ENCODE data around the gene OPCML. TPM values are rescaled to one million over a fixed set of nuclear protein-coding genes. Genes with fewer than 3 reads are reported as not detected.

Gene OPCML
- total RNA-seq, result not detected

DNA sequence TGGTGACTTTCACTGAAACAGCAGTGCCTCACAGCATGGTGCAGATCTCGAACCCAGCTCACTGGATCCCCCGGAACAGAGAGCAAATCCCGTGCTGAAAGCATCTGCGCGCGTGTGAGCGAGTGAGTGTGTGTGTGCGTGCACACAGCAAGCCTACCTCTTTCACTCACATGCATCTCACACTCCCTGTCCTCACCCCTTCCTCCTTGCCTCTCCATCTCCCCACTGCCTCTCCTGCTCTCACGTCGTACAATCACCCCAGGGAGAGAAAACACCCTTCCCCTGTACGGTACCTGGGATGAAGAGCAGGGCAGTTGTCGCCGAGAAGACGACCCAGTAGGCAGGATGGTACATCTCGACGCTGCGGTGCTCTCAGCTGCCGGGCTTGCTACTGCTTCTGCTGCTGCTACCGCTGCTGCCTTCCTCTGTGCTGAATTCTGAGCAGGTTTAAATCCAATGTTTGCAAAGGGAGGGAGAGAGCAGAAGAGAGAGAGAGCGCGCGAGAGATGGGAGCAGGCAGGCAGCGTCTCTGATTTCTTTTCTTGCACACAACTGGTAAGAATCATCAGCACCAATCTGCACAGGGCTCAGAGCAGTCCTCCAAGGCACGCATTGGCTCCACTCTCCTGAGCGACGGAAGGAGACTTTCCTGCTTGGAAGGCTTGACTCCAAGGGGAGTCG, at the start of gene OPCML:
TSS of gene OPCML (minus strand) at position 531 of the 681 bp plus-strand sequence.
- no peak for DNase-seq
- no peaks in the 10 kb centered on the region for H3K4me1 Mint-ChIP-seq (ENCODE audit: low read depth)
- peaks cover 40% of the 10 kb centered on the region for H3K27me3 Mint-ChIP-seq (ENCODE audit: low read depth)
- no peak for ATAC-seq
- no peaks in the 10 kb centered on the region for H3K36me3 Mint-ChIP-seq (ENCODE audit: insufficient read depth)
- no peak within 1 kb of the TSS for H3K4me3 Mint-ChIP-seq
- no peaks in the 10 kb centered on the region for H3K9me3 Mint-ChIP-seq

GRCh38 chr11:133581091-133581490, 48.8 kb upstream of the OPCML start:
- Mint-ChIP-seq H3K4me3 (no peak overlapping the region), H3K27me3 (ENCODE audit: low read depth) (peaks cover 2% of the 10 kb centered on the region), H3K9me3 (peaks cover 11% of the 10 kb centered on the region), H3K4me1 (ENCODE audit: low read depth) (no peaks in the 10 kb centered on the region), H3K36me3 (ENCODE audit: insufficient read depth) (no peaks in the 10 kb centered on the region)
- ATAC-seq, result no peak
- no peak for DNase-seq

- no peak for ATAC-seq
- peaks cover 3% of the 10 kb centered on the region for H3K9me3 Mint-ChIP-seq
- no peak overlapping the region for H3K4me3 Mint-ChIP-seq
- no peak for DNase-seq
- H3K27me3 Mint-ChIP-seq (ENCODE audit: low read depth), result peaks cover 3% of the 10 kb centered on the region
- H3K4me1 Mint-ChIP-seq (ENCODE audit: low read depth), result no peaks in the 10 kb centered on the region
- H3K36me3 Mint-ChIP-seq (ENCODE audit: insufficient read depth), result no peaks in the 10 kb centered on the region
These were observed 47.1 kb upstream of the OPCML start for GRCh38 chr11:133579165-133580031.

DNA sequence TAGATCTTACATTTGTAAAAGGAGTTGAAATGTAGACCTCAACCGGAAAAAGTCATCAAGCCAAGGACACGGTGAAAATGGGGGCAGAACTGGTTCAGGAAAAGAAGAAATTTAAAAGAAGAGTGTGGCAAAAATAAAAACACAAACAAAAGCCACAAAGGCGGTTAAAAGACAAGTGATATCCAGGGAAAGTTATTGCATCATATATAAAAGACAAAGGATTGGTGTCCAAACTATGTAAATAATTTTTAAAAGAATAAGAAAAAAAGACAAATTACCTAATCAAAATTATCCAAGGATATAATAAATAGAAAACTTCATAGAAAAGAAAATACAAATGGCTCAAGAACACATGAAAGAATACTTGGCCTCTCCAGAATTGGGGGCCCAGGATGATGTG, 45.1 kb upstream of the OPCML start:
- Mint-ChIP-seq H3K4me1 (ENCODE audit: low read depth) (no peaks in the 10 kb centered on the region), H3K9me3 (peaks cover 3% of the 10 kb centered on the region), H3K27me3 (ENCODE audit: low read depth) (peaks cover 5% of the 10 kb centered on the region), H3K4me3 (no peak overlapping the region), H3K36me3 (ENCODE audit: insufficient read depth) (no peaks in the 10 kb centered on the region)
- no peak for ATAC-seq
- no peak for DNase-seq

- Mint-ChIP-seq H3K9me3 (peaks cover 3% of the 10 kb centered on the region), H3K27me3 (ENCODE audit: low read depth) (peaks cover 5% of the 10 kb centered on the region), H3K4me3 (peak overlapping the region; percentile 7), H3K4me1 (ENCODE audit: low read depth) (no peaks in the 10 kb centered on the region), H3K36me3 (ENCODE audit: insufficient read depth) (no peaks in the 10 kb centered on the region)
- no peak for DNase-seq
- ATAC-seq, result no peak
These were observed 44.0 kb upstream of the OPCML start for GRCh38 chr11:133576351-133576750.

GRCh38 chr11:133573081-133573480, 40.8 kb upstream of the OPCML start:
- ATAC-seq, result no peak
- H3K9me3 Mint-ChIP-seq, result peaks cover 3% of the 10 kb centered on the region
- peaks cover 5% of the 10 kb centered on the region for H3K27me3 Mint-ChIP-seq (ENCODE audit: low read depth)
- H3K4me3 Mint-ChIP-seq, result no peak overlapping the region
- no peaks in the 10 kb centered on the region for H3K36me3 Mint-ChIP-seq (ENCODE audit: insufficient read depth)
- DNase-seq, result no peak
- no peaks in the 10 kb centered on the region for H3K4me1 Mint-ChIP-seq (ENCODE audit: low read depth)

GRCh38 chr11:133570376-133570775, 38.1 kb upstream of the OPCML start:
- H3K27me3 Mint-ChIP-seq (ENCODE audit: low read depth), result peaks cover 3% of the 10 kb centered on the region
- no peak overlapping the region for H3K4me3 Mint-ChIP-seq
- H3K9me3 Mint-ChIP-seq, result no peaks in the 10 kb centered on the region
- no peaks in the 10 kb centered on the region for H3K36me3 Mint-ChIP-seq (ENCODE audit: insufficient read depth)
- ATAC-seq (no peak), DNase-seq (no peak)
- H3K4me1 Mint-ChIP-seq (ENCODE audit: low read depth), result no peaks in the 10 kb centered on the region

GRCh38 chr11:133563505-133564025, 31.3 kb upstream of the OPCML start:
- ATAC-seq, result no peak
- Mint-ChIP-seq H3K9me3 (peaks cover 4% of the 10 kb centered on the region), H3K4me1 (ENCODE audit: low read depth) (no peaks in the 10 kb centered on the region), H3K36me3 (ENCODE audit: insufficient read depth) (no peaks in the 10 kb centered on the region), H3K4me3 (no peak overlapping the region), H3K27me3 (ENCODE audit: low read depth) (no peaks in the 10 kb centered on the region)
- DNase-seq, result no peak

DNA sequence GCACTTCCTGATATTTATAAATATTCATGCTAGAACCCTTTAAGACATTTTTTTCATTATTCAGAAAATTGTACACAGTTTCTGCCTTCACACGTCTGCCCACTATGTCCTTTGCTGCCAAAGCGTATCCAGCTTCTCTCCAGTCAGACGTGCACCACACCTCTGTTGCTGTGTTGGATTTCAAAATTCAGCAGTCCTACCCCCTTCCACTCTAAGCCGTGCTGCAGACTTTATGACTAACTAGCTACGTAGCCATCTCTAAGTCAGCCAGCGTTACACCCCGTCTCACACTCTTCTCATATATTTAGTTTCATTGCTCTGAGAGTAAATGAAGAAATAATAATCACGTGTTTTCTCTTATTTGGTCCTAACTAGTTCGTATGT, 28.2 kb upstream of the OPCML start:
- Mint-ChIP-seq H3K4me1 (ENCODE audit: low read depth) (no peaks in the 10 kb centered on the region), H3K27me3 (ENCODE audit: low read depth) (no peaks in the 10 kb centered on the region), H3K4me3 (no peak overlapping the region), H3K9me3 (peaks cover 4% of the 10 kb centered on the region), H3K36me3 (ENCODE audit: insufficient read depth) (no peaks in the 10 kb centered on the region)
- ATAC-seq (no peak), DNase-seq (no peak)

DNA sequence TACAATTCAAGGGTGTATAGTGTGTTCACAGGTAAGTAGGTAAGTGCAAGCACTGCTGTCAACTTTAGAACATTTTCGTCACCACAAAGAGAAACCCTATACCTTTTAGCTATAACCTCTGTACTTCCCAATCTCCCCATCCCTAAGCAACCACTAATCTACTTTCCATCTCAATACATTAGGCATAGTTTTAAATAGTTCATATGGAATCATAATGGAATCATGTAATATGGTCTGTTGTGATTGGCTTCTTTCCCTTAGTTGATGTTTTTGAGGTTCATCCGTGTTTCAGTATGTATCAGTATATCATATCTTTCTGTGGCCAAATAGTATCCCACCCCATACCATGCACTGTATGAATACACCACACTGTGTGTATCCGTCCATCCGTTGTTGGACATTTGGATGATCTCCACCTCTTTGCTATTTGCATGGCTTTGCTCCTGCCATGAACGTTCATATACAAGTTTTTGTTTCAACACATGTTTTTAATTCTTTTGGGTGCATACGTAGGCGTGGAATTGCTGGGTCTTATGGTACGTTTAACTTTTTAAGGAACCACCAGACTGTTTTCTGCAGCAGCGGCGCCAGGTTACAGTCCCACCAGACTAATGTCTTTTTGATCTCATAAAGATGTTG, 27.7 kb upstream of the OPCML start:
- Mint-ChIP-seq H3K27me3 (ENCODE audit: low read depth) (no peaks in the 10 kb centered on the region), H3K4me3 (no peak overlapping the region), H3K4me1 (ENCODE audit: low read depth) (no peaks in the 10 kb centered on the region), H3K9me3 (peaks cover 4% of the 10 kb centered on the region), H3K36me3 (ENCODE audit: insufficient read depth) (no peaks in the 10 kb centered on the region)
- ATAC-seq, result no peak
- no peak for DNase-seq

- Mint-ChIP-seq H3K36me3 (ENCODE audit: insufficient read depth) (no peaks in the 10 kb centered on the region), H3K4me3 (no peak overlapping the region), H3K9me3 (peaks cover 4% of the 10 kb centered on the region), H3K4me1 (ENCODE audit: low read depth) (no peaks in the 10 kb centered on the region), H3K27me3 (ENCODE audit: low read depth) (no peaks in the 10 kb centered on the region)
- DNase-seq, result no peak
- no peak for ATAC-seq
These were observed 27.1 kb upstream of the OPCML start for GRCh38 chr11:133559382-133559781.

DNA sequence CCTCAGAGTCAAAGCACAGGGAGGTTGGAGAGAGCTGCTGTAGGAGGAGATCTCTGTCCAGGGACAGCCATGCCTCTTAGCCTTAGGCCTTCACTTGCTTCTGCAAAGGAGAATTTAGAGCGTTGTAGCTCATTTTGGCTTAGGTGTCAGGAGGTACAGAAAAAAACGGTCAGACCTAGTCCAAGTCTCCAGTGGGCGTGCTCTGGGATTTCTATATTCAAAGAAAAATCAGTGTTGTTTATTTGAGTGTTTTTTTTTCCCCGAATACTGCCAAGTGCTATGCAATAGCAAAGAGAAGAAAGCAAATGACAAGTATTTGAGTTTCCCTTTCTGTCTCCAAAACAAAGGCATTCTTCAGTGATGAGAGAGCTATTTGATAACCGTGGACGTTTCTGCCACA, 22.7 kb upstream of the OPCML start:
- DNase-seq (no peak), ATAC-seq (no peak)
- Mint-ChIP-seq H3K4me1 (ENCODE audit: low read depth) (no peaks in the 10 kb centered on the region), H3K27me3 (ENCODE audit: low read depth) (no peaks in the 10 kb centered on the region), H3K9me3 (no peaks in the 10 kb centered on the region), H3K4me3 (no peak overlapping the region), H3K36me3 (ENCODE audit: insufficient read depth) (no peaks in the 10 kb centered on the region)

DNA sequence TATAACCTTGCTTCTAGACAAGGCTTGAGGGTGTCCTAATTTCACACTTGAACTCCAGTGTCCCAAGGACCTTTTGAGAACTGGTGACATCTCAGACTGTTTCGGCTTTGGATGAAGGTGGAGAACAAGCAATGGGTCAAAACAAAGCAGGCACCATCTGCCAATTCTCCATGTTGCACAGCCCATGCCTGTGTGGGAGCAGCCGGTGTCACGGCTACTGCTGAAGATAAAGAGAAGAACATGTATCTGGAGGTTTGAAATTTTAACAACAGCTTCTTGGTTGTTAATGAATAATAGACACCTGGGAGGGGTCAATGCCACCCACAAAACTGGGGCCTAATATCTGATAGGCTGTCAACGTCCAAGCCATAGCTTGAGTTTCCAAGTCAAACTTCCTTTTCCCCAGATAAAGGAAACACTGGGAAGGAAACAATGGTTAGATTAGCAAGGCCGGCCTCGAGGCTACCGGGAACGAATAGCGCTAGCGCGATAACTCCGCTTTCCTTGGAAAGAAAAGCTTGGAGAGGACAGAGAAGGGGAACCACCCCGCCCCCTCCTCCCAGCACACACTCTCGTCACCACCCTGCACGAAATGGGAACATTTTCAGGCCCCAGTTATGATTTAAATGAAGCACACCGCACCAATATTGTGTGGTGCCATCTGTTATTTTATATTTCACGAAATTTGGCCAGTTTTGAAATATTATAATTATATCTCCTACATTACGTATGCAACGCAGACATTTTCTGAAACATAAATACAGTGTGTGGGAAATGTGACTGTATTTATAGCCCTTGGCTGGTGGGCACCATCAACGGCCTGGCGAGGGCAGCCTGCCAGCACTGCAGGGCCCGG, 21.8 kb upstream of the OPCML start:
- DNase-seq, result no peak
- no peaks in the 10 kb centered on the region for H3K9me3 Mint-ChIP-seq
- H3K36me3 Mint-ChIP-seq (ENCODE audit: insufficient read depth), result no peaks in the 10 kb centered on the region
- H3K4me3 Mint-ChIP-seq, result no peak overlapping the region
- no peaks in the 10 kb centered on the region for H3K4me1 Mint-ChIP-seq (ENCODE audit: low read depth)
- H3K27me3 Mint-ChIP-seq (ENCODE audit: low read depth), result no peaks in the 10 kb centered on the region
- ATAC-seq, result no peak

DNA sequence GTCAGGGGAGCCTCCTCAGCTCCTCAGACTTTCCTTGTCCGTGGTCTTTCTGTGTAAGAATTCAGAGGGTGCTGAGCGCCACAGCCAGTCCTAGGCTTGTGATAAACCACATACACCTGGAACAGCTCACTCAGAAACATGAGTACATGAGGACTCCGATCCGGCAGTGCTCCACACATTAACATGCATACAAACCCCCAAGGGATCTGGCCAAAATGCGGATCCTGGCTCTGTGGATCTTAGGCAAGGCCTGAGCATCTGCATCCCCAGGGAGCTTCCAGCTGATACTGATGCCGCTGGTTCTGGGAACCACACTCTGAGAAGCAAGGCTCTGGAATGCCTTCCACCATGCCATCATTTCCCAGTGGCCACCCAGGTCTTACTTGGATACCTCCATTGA, 20.6 kb upstream of the OPCML start:
- H3K27me3 Mint-ChIP-seq (ENCODE audit: low read depth), result no peaks in the 10 kb centered on the region
- H3K36me3 Mint-ChIP-seq (ENCODE audit: insufficient read depth), result no peaks in the 10 kb centered on the region
- no peak overlapping the region for H3K4me3 Mint-ChIP-seq
- no peaks in the 10 kb centered on the region for H3K4me1 Mint-ChIP-seq (ENCODE audit: low read depth)
- H3K9me3 Mint-ChIP-seq, result no peaks in the 10 kb centered on the region
- ATAC-seq (no peak), DNase-seq (no peak)
